SK-N-SH treated with all-trans-retinoic acid at 6 μM for 48 hours (cell line): ENCODE measurements around the gene MYO1B.

Source experiments
- CSDC2 ChIP-seq: fragments of 250-450 bp; sonication (Bioruptor Pico); IDR thresholded peaks from 2 replicates; pipeline ENCODE4 v1.5.0; 2020; ENCODE audit warnings: mild to moderate bottlenecking, moderate library complexity
- ISL1 ChIP-seq: fragments of 250-450 bp; sonication (Bioruptor Pico); IDR thresholded peaks from 2 replicates; pipeline ENCODE4 v2.1.2; 2022; ENCODE audit warnings: mild to moderate bottlenecking, moderate library complexity
- OSR1 ChIP-seq: fragments of 250-450 bp; sonication (Bioruptor Pico); IDR thresholded peaks from 2 replicates; pipeline ENCODE4 v1.8.0; 2022; ENCODE audit warnings: moderate library complexity, mild to moderate bottlenecking, inconsistent platforms
- RARB ChIP-seq: fragments of 250-450 bp; sonication (Bioruptor Pico); IDR thresholded peaks from 2 replicates; pipeline ENCODE4 v1.8.0; 2021; ENCODE audit warnings: mild to moderate bottlenecking, moderate library complexity
- TOX ChIP-seq: fragments of 250-450 bp; sonication (Bioruptor Pico); IDR thresholded peaks from 2 replicates; pipeline ENCODE4 v1.8.0; 2021; ENCODE audit warnings: mild to moderate bottlenecking, moderate library complexity, borderline replicate concordance
- ZFP3 ChIP-seq: fragments of 250-450 bp; sonication (Bioruptor Pico); IDR thresholded peaks from 2 replicates; pipeline ENCODE4 v1.5.0; 2020; ENCODE audit warnings: mild to moderate bottlenecking, moderate library complexity

DNA sequence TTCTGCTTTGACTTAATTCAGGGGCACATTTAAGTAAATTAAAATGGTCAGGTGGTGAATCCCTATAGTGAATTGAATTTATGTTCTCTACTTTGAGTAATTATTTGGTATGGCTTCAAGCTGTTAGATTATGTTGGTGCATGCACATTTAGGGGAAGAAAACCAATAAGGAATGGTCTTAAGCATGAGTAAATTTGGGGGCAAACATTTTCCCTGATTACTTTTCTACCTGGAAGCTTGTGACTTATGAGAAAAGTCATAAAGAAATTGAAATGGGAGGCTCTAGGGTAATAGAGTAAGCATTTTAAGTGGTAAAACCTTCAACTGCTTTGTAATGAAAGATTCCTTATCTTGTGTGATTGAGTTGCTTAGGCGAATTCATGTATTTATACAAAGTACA lies 112.5 kb downstream of the MYO1B start:
- TF ChIP-seq TOX (CRISPR knock-in tag) (no peak), RARB (no peak), CSDC2 (no peak), ZFP3 (CRISPR knock-in tag) (no peak), ISL1 (CRISPR knock-in tag) (no peak), OSR1 (CRISPR knock-in tag) (no peak)
